Endothelial cell of umbilical vein (primary cell): ENCODE measurements around the gene FZD7. TPM values are rescaled to one million over a fixed set of nuclear protein-coding genes. Genes with fewer than 3 reads are reported as not detected.

ENCODE experiments used
- BruUV-seq: library from RNA; stranded (reverse); fragments of 400-500 nt; replicated peaks from 2 replicates; lab custom pipeline; 2021; lab: Mats Ljungman, UMichigan
- CTCF ChIA-PET: fragments of 300-600, 350-600 bp; sonication (Branson Sonifier 250); formaldehyde crosslinking; loops from one replicate; lab custom pipeline; 2021; ENCODE audit warnings: antibody characterized with exemption, inconsistent platforms; lab: Charles Lee
- POLR2A ChIA-PET: fragments of 300-600, 350-600 bp; sonication (Branson Sonifier 250); formaldehyde crosslinking; loops from one replicate; lab custom pipeline; 2021; ENCODE audit warnings: antibody characterized with exemption, inconsistent platforms; lab: Charles Lee
- DNase-seq: peaks from one replicate; pipeline ENCODE4 v3.0.0-alpha.2; 2011; ENCODE audit warnings: low read depth, low spot score
- FAIRE-seq: peaks from 2 replicates; lab custom pipeline; 2011; peaks lifted over from hg19 to GRCh38; lab: Jason Lieb, UNC
- H2AFZ ChIP-seq: 2 replicates; pipeline ENCODE4 v1.6.0; 2012; ENCODE audit warnings: low read depth, low read length, control low read depth, inconsistent platforms
- H3K27ac ChIP-seq: 2 replicates; pipeline ENCODE4 v1.5.1; 2011; ENCODE audit warnings: low read depth, mild to moderate bottlenecking, control low read depth, low read length, moderate library complexity; ENCODE audit not compliant: insufficient read depth
- H3K27me3 ChIP-seq, 2 experiments: 2 replicates each; pipeline versions ENCODE4 v1.6.0 to v1.6.1; 2011; ENCODE audit warnings: low read length in 2 of 2, mixed read lengths in 1 of 2; ENCODE audit not compliant: control insufficient read depth in 2 of 2, insufficient read depth in 2 of 2
- H3K36me3 ChIP-seq, 2 experiments: 2 replicates in 1 of 2; 3 replicates in 1 of 2; pipeline ENCODE4 v1.5.1; 2011; ENCODE audit warnings: low read length in 2 of 2, mild to moderate bottlenecking in 1 of 2, moderate library complexity in 1 of 2; ENCODE audit not compliant: control insufficient read depth in 2 of 2, insufficient read depth in 2 of 2; ENCODE audit errors: extremely low read depth in 1 of 2
- H3K4me1 ChIP-seq: 3 replicates; pipeline ENCODE4 v1.5.1; 2011; ENCODE audit warnings: mild to moderate bottlenecking, low read length; ENCODE audit not compliant: control insufficient read depth, insufficient read depth; ENCODE audit errors: extremely low read depth
- H3K4me2 ChIP-seq: 2 replicates; pipeline ENCODE4 v1.6.1; 2011; ENCODE audit warnings: low read length, control low read depth, mixed read lengths; ENCODE audit not compliant: insufficient read depth
- H3K4me3 ChIP-seq, 3 experiments: fragments of 200-600 bp in 1 of 3; sonication (generic), shearing (Covaris generic) in 1 of 3; replicated peaks in 1 of 3; 2 replicates each; pipeline ENCODE4 v1.5.1; 2011 to 2016; ENCODE audit warnings: control low read depth in 3 of 3, low read length in 3 of 3, mild to moderate bottlenecking in 2 of 3, inconsistent platforms in 1 of 3, low read depth in 1 of 3, moderate library complexity in 1 of 3; ENCODE audit not compliant: insufficient read depth in 1 of 3
- H3K79me2 ChIP-seq: 2 replicates; pipeline ENCODE4 v1.6.0; 2012; ENCODE audit warnings: low read length, inconsistent platforms; ENCODE audit not compliant: control insufficient read depth, insufficient read depth
- H3K9ac ChIP-seq: replicated peaks from 2 replicates; pipeline ENCODE3; 2011; ENCODE audit warnings: low read length, control low read depth; ENCODE audit not compliant: insufficient read depth; ENCODE audit errors: extremely low read depth
- H3K9me1 ChIP-seq: replicated peaks from 3 replicates; pipeline ENCODE4 v1.6.0; 2011; ENCODE audit warnings: mild to moderate bottlenecking, low read length; ENCODE audit not compliant: control insufficient read depth, insufficient read depth; ENCODE audit errors: extremely low read depth
- H3K9me3 ChIP-seq: replicated peaks from 2 replicates; pipeline ENCODE4 v1.5.1; 2012; ENCODE audit warnings: low read length, inconsistent platforms; ENCODE audit not compliant: control insufficient read depth, insufficient read depth
- H4K20me1 ChIP-seq: replicated peaks from 2 replicates; pipeline ENCODE3; 2011; ENCODE audit warnings: mild to moderate bottlenecking, low read length; ENCODE audit not compliant: control insufficient read depth, insufficient read depth; ENCODE audit errors: extremely low read depth
- EZH2 ChIP-seq: IDR thresholded peaks from 2 replicates; pipeline ENCODE4 v1.6.1; 2012; ENCODE audit warnings: borderline replicate concordance, low read depth, mild to moderate bottlenecking, moderate library complexity, low read length, inconsistent platforms; ENCODE audit not compliant: severe bottlenecking
- FOS ChIP-seq: IDR thresholded peaks from 2 replicates; pipeline ENCODE4 v1.6.1; 2011; ENCODE audit warnings: mild to moderate bottlenecking, low read length, moderate library complexity, borderline replicate concordance; ENCODE audit not compliant: insufficient read depth
- GATA2 ChIP-seq: IDR thresholded peaks from 2 replicates; pipeline ENCODE4 v1.7.0; 2011; ENCODE audit warnings: low read depth, mild to moderate bottlenecking, moderate library complexity, mixed read lengths, low read length; ENCODE audit not compliant: insufficient read length, insufficient read depth
- JUN ChIP-seq: IDR thresholded peaks from 2 replicates; pipeline ENCODE4 v1.6.1; 2011; ENCODE audit warnings: borderline replicate concordance, low read depth; ENCODE audit not compliant: insufficient read length, insufficient read depth
- MYC ChIP-seq: IDR thresholded peaks from one replicate; pipeline ENCODE4 v1.6.1; 2011; ENCODE audit warnings: mild to moderate bottlenecking, low read depth, low read length
- POLR2A ChIP-seq: IDR thresholded peaks from 2 replicates; pipeline ENCODE4 v1.6.1; 2012; ENCODE audit warnings: low read depth, mild to moderate bottlenecking, control low read depth, low read length
- POLR2AphosphoS5 ChIP-seq: IDR thresholded peaks from 2 replicates; pipeline ENCODE4 v1.6.1; 2012; ENCODE audit warnings: low read depth, mild to moderate bottlenecking, control low read depth, low read length, moderate library complexity; ENCODE audit not compliant: insufficient read depth
- dilution Hi-C: fragments of 300-500 bp; cut with MboI; formaldehyde crosslinking; loops from one replicate; pipeline ENCODE4 v1.15.0; 2019; ENCODE audit warnings: low sequenced_read_pairs; ENCODE audit not compliant: extremely low pct_ligation_motif_present
- intact Hi-C: fragments of 100-400 bp; cut with micrococcal nuclease; formaldehyde crosslinking; loops from one replicate; pipeline ENCODE4 v1.10.0; 2022
- polyA plus RNA-seq, 4 experiments: library from polyadenylated mRNA; depleted of rRNA in 3 of 4; stranded (reverse) in 3 of 4; unstranded in 1 of 4; fragments of >200 nt; gene quantifications; 2 replicates each; pipeline versions ENCODE4 v1.2.1 to v1.2.3, GENCODE V29; 2011 to 2012; ENCODE audit warnings: missing spikeins in 1 of 4
- total RNA-seq: library from RNA; stranded (reverse); gene quantifications from 2 replicates; pipeline ENCODE4 v1.2.3, GENCODE V29; 2021
- TF ChIP-seq, protein P1 (sequence below): IDR thresholded peaks from 2 replicates; pipeline ENCODE4 v1.6.1; 2011; ENCODE audit not compliant: insufficient read depth, insufficient read length
- TF ChIP-seq, protein P2 (sequence below), 2 donors: IDR thresholded peaks; 1 replicate in 1 of 2; 2 replicates in 1 of 2; pipeline ENCODE4 v1.5.1; 2011; ENCODE audit warnings: low read length in 2 of 2, mild to moderate bottlenecking in 2 of 2, moderate library complexity in 2 of 2, control low read depth in 1 of 2, inconsistent platforms in 1 of 2, low read depth in 1 of 2; ENCODE audit not compliant: insufficient read depth in 1 of 2; ENCODE audit errors: extremely low read depth in 1 of 2

FZD7 gene
- total and polyA plus RNA-seq, 2 donors (not counting 3 experiments of a cell fraction or from before 2014, with no cell fraction given): 0.15 to 0.29 TPM

DNA sequence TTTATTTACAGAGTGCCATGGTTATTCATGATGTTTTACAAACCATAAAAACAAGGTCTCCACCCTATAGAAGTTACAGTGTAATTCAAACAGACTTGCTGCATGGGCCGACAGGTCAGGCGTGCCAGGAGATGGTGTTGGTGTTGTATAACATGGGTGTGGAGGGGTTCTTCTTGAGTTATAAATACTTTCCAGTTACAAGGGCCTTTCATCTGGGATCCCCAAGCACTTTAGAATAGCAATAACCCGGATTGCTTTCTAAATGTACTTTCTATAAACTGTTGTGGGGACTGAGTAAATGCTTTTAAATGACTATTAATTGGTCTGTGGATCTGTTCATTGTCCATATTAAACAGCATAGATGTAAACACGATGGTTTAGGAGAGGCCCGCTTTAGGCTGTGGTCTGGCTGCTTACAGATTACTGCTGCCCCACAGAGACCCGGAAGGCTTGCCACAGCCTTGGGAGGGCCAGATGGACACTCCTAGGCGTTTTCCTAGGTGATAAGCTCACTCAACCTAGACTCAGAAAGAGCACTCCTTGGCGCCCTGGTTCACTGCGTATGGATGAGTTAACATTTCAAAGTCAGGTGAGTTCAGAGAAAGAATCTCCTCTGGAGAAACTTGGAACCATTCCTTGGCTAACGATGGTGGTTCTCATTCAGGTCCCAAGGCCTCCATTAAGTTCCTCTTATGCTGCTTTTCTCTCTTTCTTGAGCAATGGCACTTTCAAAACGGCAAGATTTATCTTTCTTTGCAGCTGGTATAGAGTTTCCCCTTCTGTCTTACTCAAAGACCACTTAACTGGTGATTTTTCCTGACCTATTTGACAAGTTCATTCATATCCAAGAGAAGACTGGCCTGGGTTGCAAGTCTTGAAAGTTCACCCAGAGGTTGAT is 35.8 kb downstream of the FZD7 start:
- CTCF ChIA-PET: no interaction called here
- dilution Hi-C loops: no loop called here
- no peaks in the 10 kb centered on the region for H3K9me3 ChIP-seq
- POLR2A ChIA-PET: no interaction called here
- no peaks in the 10 kb centered on the region for H4K20me1 ChIP-seq
- no peak overlapping the region for H3K4me3 ChIP-seq
- intact Hi-C loops: no loop called here
- peaks cover 5 to 18% of the 10 kb centered on the region in 2 experiments for H3K27me3 ChIP-seq
- no peaks in the 10 kb centered on the region for H3K36me3 ChIP-seq
- H3K79me2 ChIP-seq: no peaks in the 10 kb centered on the region
- no peak for FAIRE-seq
- no peak overlapping the region for H2AFZ ChIP-seq
- H3K4me1 ChIP-seq: no peaks in the 10 kb centered on the region
- no peak overlapping the region for H3K27ac ChIP-seq
- no TSS peak for BruUV-seq
- no peak for TF ChIP-seq EZH2
- TF ChIP-seq, protein P1, sequence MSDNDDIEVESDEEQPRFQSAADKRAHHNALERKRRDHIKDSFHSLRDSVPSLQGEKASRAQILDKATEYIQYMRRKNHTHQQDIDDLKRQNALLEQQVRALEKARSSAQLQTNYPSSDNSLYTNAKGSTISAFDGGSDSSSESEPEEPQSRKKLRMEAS: no peak
- TF ChIP-seq FOS: no peak
- no peak for TF ChIP-seq POLR2A
- TF ChIP-seq, protein P2, sequence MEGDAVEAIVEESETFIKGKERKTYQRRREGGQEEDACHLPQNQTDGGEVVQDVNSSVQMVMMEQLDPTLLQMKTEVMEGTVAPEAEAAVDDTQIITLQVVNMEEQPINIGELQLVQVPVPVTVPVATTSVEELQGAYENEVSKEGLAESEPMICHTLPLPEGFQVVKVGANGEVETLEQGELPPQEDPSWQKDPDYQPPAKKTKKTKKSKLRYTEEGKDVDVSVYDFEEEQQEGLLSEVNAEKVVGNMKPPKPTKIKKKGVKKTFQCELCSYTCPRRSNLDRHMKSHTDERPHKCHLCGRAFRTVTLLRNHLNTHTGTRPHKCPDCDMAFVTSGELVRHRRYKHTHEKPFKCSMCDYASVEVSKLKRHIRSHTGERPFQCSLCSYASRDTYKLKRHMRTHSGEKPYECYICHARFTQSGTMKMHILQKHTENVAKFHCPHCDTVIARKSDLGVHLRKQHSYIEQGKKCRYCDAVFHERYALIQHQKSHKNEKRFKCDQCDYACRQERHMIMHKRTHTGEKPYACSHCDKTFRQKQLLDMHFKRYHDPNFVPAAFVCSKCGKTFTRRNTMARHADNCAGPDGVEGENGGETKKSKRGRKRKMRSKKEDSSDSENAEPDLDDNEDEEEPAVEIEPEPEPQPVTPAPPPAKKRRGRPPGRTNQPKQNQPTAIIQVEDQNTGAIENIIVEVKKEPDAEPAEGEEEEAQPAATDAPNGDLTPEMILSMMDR (IDR thresholded peaks at IDR 0.05; ENCODE audit: extremely low read depth in 1 of 2, insufficient read depth in 1 of 2, low read depth in 1 of 2, low read length in 2 of 2): no peak
- TF ChIP-seq MYC: no peak
- no peak for TF ChIP-seq GATA2
- no peak for TF ChIP-seq POLR2AphosphoS5
- no peak for TF ChIP-seq JUN
- H3K9ac ChIP-seq: no peak overlapping the region
- H3K9me1 ChIP-seq: no peaks in the 10 kb centered on the region
- H3K4me2 ChIP-seq: no peak overlapping the region
- DNase-seq: no peak
